OCI-LY7 (cell line): ENCODE measurements around the gene TK2.

Source experiments
- CTCF ChIP-seq: fragments of 200-600 bp; sonication (generic); conservative IDR thresholded peaks from 2 replicates; pipeline ENCODE4 v1.5.1; 2014; ENCODE audit warnings: mild to moderate bottlenecking, antibody characterized with exemption, low read length, moderate library complexity, mixed read lengths
- EZH2phosphoT487 ChIP-seq: fragments of 200-600 bp; sonication (generic); IDR thresholded peaks from 2 replicates; pipeline ENCODE4 v1.6.1; 2018; ENCODE audit warnings: low read depth, borderline replicate concordance, mild to moderate bottlenecking, mixed run types, antibody characterized with exemption, low read length, moderate library complexity, mixed read lengths

- TF ChIP-seq CTCF, result no peak
- no peak for TF ChIP-seq EZH2phosphoT487
These were observed 24.2 kb upstream of the TK2 start for GRCh38 chr16:66574081-66574480.
